ENCODE data around the gene SCGB1C1.
"Not testable (repeated sequence)": the region's sequence is repeated elsewhere in the genome, so short reads cannot be mapped to it uniquely, and the experiment has no call there.

The SCGB1C1 gene
- 0 reads per million in 2 donors for total RNA-seq

DNA sequence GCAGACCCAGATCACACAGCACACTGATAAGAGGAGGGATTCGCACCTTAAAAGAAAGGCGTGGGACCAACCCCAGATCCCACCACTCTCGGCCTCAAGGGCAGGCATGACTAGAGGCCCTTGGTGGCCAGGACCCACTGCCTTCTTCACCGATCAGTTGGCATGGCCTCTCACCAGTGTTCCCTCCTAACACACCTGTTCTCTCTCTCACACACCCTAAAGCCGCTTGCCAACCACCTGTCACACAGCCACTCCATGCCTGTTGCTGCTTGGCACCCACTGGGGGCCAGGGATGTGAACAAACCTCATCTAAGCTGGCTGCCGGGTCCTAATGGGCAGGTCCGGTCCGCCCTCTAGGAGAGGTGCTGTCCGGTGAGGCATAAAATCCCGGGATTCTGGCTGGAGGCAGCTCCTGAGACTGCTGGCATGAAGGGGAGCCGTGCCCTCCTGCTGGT is at the start of gene SCGB1C1:
SCGB1C1 (plus strand) TSS at position 405 of the 455 bp plus-strand sequence; CDS start at position 427, 22 bp downstream.
- DNase-seq: not testable (repeated sequence)

DNA sequence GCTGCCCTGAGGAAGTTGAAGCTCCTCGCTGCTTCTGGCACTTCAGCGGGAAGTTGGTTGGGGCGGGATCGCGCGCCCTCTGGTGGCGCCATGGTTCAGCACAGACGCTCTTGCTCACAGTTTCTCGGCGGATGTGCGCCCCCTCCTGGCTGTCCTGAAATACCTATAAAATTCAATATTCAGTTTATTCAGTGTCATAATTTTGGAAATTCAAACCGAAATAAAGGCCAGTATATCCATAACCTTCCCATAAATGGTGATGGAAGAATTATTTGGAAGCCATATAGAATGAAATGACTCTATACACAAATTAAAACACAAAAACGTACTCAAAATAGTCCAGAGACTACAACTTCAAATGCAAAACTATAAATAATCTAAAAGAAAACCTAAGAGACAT is 12.6 kb upstream of the SCGB1C1 start:
- not testable (repeated sequence) for DNase-seq

- DNase-seq: not testable (repeated sequence)
Observed at GRCh38 chr11:189200-189783, 3.6 kb upstream of the SCGB1C1 start.

DNA sequence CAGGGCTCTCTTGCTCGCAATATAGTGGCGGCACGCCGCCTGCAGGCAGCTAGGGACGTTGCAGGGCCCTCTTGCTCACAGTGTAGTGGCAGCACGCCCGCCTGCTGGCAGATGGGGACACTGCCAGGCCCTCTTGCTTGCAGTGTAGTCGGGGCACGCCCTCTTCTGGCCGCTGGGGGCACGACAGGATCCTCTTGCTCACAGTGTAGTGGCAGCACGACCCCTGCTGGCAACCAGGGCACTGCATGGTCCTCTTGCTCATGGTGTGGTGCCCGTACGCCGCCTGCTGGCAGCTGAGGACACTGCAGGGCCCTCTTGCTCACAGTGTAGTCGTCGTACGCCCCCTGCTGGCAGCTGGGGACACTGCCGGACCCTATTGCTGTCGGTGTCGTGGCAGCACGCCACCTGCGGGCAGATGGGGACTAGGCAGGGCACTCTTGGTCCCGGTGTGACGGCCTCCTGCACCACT is 3.0 kb upstream of the SCGB1C1 start:
- not testable (repeated sequence) for DNase-seq

GRCh38 chr11:190546-190945 is 2.3 kb upstream of the SCGB1C1 start:
- DNase-seq: not testable (repeated sequence)

DNA sequence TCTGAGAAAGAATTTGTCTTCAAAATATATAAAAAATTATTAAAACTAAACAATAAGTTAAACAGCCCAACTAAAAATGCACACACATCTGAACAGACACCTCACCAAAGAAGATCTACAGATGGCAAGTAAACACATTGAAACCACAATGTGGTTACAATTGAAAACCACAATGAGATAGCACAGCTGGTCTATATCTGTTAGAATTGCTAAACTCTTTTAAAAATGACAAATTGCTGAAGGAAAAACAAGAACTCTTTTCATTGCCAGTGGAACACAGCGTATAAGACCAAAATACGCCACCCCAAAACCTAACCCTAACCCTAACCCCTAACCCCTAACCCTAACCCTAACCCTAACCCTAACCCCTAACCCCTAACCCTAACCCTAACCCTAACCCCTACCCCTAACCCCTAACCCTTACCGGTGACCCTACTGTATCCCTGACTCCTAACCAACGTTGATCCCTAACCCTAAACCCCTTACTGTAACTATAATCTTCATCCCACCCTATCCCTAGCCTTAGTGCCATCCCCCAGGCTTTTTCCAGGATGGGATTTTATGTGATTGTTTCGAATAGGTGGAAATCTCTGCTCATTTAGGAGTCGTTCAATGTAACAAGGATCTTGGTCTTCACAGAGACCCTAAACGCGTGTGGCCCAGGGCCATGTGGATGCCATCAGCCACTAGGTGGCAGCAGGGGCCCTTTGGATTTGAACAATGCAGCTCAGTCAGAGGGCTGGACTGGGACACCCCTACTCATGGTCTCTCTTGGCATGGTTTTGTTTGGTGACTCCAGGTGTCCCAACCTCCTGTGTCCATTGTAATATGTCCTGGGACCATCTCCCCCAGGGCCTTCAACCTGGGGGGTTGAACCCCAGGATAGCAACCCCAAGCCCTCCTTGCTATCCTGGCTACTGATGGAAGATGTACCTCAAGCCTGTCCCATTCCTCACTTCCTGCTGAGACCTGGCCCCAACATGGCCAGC is 1.1 kb upstream of the SCGB1C1 start:
- DNase-seq: not testable (repeated sequence)

- not testable (repeated sequence) for DNase-seq
Observed at GRCh38 chr11:193481-193880, 603 bp downstream of the SCGB1C1 start.

DNA sequence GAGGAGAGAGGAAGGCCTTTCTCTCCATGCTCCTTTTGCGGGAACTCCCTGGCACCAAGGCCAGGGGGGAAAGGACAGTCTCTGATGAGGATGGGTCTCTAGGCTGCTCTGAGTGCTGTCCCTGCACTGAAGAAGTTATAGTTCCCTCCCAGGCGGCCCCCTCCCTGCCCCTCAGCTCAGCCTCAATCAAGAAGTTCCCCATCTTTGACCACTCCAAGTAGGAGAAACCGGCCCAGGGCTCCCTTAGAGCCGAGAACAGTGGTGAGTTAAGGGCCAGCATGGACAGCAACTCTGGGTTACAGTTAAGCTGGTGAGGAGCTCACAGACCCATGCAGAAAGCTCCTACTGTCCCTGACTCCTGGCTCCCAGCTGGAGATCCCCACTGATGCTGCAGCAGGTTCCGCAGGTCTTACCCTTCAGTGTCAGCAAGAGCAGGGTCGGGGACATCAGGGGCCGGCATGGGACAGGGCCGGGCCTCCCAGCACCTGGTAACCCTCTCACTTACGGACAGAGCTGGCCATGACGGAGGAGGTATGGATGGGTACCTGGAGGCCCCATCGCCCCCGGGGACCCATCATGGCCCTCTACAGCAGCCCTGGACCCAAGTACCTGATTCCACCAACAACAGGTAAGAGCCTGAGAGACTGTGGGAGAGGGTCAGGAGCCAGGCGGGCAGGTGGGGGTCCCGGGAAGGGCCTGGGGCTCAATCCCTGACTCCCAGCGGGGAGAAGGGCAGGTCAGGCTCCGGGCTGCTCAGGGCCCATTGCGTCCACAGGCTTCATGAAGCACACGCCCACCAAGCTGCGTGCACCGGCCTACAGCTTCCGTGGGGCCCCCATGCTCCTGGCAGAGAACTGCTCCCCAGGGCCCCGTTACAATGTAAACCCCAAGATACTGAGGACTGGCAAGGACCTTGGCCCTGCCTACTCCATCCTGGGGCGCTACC is 4.2 kb downstream of the SCGB1C1 start:
- DNase-seq: no peak

- no peak for DNase-seq
Observed at GRCh38 chr11:197741-198235, 4.9 kb downstream of the SCGB1C1 start.

DNA sequence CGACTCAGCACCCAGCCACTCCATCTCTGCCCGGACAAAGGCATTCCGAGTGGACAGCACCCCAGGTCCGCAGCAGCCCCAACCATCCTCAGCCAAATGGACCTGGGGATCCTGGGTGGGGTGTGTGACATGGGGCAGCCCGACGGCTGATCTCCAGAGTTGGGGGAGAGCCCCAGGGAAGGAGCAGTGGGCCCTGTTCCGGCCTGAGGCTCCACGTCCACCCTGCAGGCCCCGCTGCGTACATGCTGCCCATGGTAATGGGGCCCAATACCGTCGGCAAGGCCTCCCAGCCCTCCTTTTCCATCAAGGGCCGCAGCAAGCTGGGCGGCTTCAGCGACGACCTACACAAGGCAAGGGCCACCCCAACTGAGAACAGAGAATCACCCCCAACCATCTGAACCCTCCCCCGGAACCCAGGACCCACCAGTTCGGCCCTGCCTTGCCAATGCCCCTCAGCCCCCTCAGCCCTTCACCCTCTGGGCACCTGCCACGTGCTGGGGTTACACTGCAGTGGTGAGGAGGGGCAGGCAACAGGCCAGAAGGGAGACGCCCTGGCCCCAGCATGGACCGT is 5.4 kb downstream of the SCGB1C1 start:
- DNase-seq: no peak

DNA sequence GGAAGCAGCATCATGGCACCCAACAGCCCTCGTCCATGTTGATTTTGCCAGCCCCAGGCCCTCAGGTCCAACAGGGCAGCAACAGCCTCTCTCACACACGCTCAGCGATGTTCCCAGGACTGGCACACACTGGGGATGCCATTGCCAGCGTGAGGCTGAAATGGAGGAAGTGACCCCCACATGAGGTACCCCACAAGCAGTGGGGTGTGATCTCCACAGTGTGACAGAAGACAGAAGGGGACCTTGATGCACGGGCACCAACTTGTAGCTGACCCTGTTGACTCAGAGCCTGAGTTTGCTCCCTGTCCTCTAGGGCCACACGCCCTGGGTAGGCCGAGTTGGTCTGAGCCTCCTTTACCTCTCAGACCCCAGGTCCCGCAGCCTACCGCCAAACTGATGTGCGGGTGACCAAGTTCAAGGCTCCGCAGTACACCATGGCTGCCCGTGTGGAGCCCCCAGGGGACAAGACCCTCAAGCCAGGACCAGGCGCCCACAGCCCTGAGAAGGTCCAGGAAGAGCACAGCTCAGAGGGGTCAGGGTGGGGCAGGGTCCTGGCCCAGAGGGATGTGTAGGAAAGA is 6.2 kb downstream of the SCGB1C1 start:
- no peak for DNase-seq

DNA sequence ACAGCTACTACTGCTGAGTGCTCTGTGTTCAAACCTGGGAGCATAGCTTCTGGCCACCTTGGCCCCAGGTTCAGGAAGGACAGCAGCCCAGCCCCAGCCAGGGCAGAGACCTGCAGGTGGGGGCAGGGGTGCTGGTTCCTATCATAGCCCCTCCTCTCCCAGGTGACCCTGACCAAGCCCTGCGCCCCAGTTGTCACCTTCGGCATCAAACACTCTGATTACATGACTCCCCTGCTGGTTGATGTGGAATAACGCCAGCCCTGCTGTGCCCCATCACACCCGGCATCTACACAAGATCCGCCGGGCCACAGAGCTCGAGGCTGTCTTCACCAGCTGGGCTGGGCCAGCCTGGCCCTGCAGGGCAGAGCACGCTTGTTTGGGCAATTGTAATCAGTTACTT is 6.9 kb downstream of the SCGB1C1 start:
- no peak for DNase-seq

- no peak for DNase-seq
Observed at GRCh38 chr11:200224-201003, 7.5 kb downstream of the SCGB1C1 start.

DNA sequence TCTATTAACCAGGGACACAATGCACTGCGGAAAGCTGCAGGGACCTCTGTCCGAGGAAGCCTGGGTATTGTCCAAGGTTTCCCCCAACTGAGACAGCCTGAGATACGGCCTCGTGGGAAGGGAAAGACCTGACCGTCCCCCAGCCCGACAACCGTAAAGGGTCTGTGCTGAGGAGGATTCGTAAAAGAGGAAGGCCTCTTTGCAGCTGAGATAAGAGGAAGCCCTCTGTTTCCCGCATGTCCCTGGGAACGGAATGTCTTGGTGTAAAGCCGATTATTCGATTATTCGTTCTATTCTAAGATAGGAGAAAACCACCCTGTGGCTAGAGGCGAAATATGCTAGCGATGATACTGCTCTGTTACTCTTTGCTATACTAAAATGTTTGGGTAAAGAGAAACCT is 9.1 kb downstream of the SCGB1C1 start:
- DNase-seq: no peak

GRCh38 chr11:202490-202889 is 9.6 kb downstream of the SCGB1C1 start:
- DNase-seq: no peak

GRCh38 chr11:203056-203944 is 10.4 kb downstream of the SCGB1C1 start:
- no peak for DNase-seq

- DNase-seq: no peak
Observed at GRCh38 chr11:203945-204586, 11.2 kb downstream of the SCGB1C1 start.

- DNase-seq: no peak
Observed at GRCh38 chr11:204587-205109, 11.8 kb downstream of the SCGB1C1 start.

Measured in T-helper 9 cell (primary cell).